ENCODE data around the gene FIGNL2.

DNA sequence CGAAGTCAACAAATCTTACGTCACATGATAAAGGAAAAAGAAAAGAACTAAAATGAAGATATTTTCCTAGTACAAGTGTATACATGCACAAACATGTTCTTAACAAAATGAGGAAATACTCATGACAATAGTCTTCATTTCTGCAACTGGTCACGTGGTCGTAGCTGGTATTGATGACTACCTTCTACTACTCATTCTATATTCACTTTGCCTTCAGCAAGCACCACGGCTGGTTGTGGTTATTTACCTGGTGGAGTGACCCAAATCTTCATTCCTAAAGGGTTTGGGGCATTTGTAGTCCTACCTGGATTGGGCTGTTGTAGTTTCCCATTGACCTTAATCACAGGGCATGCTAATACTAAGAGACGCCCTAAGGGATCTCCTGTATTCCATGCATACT lies 51.2 kb downstream of the FIGNL2 start:
- TF ChIP-seq, protein P1, sequence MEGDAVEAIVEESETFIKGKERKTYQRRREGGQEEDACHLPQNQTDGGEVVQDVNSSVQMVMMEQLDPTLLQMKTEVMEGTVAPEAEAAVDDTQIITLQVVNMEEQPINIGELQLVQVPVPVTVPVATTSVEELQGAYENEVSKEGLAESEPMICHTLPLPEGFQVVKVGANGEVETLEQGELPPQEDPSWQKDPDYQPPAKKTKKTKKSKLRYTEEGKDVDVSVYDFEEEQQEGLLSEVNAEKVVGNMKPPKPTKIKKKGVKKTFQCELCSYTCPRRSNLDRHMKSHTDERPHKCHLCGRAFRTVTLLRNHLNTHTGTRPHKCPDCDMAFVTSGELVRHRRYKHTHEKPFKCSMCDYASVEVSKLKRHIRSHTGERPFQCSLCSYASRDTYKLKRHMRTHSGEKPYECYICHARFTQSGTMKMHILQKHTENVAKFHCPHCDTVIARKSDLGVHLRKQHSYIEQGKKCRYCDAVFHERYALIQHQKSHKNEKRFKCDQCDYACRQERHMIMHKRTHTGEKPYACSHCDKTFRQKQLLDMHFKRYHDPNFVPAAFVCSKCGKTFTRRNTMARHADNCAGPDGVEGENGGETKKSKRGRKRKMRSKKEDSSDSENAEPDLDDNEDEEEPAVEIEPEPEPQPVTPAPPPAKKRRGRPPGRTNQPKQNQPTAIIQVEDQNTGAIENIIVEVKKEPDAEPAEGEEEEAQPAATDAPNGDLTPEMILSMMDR (IDR thresholded peaks at IDR 0.05): no peak
- no peak for TF ChIP-seq POLR2A (IDR thresholded peaks at IDR 0.05)
